NCI-H748 (cell line): ENCODE results near the gene AP1M1.

Experiments used
- DNase-seq: peaks from one replicate; lab custom pipeline; 2025; ENCODE audit not compliant: unreplicated experiment; lab: John Stamatoyannopoulos, UW

Gene AP1M1

DNA sequence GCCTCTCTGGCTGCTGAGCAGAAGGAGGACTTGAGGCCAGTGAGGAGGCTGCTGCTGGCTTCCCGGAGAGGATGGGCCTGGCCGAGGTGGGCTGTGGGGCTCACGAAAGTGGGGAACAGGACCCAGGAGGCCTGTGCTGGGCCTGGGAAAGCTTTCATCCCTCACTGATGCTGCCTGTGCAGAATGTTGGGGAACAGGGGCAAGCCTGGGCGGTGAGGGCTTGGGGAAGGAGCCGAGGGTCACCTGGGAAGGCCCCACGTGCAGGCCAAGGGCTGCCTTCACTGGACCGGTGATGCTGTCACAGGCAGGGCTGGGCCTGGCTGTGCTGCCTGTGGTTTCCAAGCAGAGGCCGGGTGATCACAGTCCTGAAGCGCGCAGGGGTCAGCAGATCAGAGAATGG is 9.4 kb downstream of the AP1M1 start:
- no peak for DNase-seq

- no peak for DNase-seq
Measured at GRCh38 chr19:16207490-16208025, 9.8 kb downstream of the AP1M1 start.

DNA sequence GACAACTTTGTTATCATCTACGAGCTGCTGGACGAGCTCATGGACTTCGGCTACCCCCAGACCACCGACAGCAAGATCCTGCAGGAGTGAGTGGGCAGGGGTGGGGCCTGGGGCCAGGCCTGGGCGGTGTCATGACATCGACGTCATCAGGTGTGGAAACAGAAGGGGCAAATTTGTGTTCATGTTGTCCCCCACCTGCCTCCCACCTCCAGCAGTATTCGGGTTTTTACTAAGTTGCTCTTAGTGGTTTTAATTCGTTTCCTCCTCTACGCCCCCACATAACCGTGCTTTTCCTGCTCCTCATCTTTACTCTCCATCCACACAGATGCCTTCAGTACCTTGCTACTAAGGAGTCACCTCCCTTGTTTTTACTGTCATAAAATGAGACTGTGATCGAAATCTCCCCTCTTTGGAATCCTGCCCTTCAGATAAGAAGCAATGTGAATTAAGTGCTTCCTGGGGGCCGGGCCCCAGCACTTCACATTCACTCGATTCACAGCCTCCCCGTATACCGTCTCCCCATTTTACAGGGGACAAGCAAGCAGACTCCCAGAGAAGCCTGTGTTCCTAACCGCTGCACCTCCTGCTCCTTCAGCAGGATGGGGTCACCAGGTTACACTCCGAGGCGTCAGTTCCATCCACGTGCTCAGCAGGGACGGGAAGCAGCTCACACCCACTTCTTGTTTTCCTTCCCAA is 10.5 kb downstream of the AP1M1 start:
- no peak for DNase-seq

DNA sequence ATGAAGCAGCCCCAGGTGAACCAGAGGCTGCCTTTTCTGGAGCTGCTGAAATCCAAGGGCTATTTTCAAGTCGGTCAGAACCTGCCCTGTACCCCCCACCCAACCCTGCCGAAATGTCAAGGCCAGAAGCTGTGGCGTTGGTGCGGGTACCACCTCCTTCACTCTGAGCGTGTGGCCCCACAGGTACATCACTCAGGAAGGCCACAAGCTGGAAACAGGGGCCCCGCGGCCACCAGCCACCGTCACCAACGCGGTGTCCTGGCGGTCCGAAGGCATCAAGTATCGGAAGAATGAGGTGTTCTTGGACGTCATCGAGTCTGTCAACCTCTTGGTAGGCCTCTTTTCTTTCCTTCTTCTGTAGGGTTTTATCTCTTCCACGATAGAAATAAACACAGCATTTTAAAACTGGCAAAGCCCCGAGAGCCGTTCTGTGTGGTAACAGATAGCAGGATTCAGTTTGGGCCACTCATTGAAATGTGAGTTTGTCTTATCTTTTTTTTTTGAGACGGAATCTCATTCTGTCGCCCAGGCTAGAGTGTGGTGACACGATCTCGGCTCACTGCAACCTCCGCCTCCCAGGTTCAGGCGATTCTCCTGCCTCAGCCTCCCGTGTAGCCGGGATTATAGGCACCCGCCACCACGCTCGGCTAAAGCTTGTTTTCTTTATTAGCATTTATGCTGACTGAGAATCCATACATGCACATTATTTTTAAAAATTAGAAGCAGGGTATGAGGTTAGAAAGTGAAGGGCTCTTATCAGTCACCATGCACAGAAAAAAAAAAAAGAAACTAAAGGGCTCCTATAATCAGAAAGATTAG is 11.3 kb downstream of the AP1M1 start:
- no peak for DNase-seq

GRCh38 chr19:16210168-16210567 is 12.5 kb downstream of the AP1M1 start:
- DNase-seq, result no peak

DNA sequence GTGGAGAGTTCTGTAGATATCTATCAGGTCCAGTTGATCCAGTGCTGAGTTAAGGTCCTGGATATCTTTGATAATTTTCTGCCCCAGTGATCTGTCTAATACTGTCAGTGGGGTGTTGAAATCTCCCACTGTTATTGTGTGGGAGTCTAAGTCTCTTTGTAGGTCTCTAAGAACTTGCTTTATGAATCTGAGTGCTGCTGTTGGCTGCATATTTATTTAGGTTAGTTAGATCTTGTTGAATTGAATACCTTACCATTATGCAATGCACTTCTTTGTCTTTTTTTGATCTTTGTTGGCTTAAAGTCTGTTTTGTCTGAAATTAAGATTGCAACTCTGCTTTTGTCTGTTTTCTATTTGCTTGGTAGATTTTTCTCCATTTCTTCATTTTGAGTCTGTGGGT is 15.4 kb downstream of the AP1M1 start:
- no peak for DNase-seq

DNA sequence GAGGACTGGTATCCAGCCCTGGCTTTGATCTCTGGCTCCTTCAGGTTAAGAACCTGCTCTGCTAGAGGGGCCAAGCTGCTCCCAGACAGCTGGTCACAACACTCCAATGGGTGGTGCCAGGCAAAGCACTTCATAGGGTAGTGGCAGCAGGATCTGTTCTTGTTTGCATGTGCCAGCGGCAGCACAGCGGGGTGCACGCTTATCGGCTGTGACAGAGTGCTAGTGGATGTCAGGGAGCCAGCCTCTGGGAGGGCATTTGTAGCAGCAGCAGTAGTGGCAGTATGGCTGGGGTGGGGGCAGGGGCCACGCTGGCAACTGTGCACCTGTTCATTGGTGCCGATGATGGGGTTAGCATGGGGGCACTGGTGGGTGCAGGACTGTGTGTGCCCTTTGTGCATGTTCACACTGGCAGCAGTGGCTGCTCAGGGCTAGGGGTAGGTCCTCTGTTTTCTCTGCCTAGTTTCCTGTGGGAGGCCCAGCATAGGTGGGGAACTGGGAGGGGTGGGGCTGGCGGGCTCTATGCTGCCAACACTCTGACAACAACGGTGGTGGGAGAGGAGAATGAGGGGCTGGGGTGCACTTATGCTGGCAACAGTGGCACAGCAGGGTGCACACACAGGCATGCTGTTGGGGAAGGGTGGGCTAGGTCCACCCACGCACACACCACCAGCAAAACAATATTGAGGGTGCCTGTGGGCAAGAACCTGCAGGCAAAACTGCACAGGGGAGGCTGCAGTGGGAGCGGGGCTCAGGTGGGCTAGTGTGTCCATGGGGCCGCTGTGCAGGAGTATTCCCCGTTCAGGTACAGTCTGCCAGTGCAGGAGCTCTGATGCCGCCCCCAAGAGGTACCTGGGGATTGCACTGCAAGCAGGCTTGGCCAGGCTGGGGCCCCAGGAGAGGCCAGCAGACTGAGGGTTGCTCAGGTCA is 19.3 kb downstream of the AP1M1 start:
- no peak for DNase-seq

GRCh38 chr19:16217716-16218451 is 20.2 kb downstream of the AP1M1 start:
- no peak for DNase-seq

DNA sequence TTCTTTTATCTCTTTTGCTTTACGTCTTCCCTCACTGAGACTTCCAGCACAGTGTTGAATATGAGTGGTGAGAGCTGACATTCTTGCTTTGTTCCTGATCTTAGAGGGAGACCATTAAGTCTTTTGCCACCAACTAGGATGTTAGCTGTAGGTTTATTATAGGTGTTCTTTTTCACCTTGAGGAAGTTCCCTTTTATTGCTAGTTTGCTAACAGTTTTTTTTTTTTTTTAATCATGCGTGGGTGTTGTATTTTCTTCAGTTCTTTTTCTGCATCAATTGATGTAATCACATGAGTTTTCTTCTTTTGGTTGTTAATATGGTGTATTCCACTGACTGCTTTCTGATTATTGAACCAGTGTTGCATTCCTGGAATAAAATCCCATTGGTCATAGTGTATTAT is 21.1 kb downstream of the AP1M1 start:
- DNase-seq, result no peak

GRCh38 chr19:16222806-16223205 is 25.1 kb downstream of the AP1M1 start:
- no peak for DNase-seq

- no peak for DNase-seq
Measured at GRCh38 chr19:16223746-16224145, 26.0 kb downstream of the AP1M1 start.

- DNase-seq, result no peak
Measured at GRCh38 chr19:16224293-16225045, 26.8 kb downstream of the AP1M1 start.

- DNase-seq, result no peak
Measured at GRCh38 chr19:16225279-16226183, 27.8 kb downstream of the AP1M1 start.

DNA sequence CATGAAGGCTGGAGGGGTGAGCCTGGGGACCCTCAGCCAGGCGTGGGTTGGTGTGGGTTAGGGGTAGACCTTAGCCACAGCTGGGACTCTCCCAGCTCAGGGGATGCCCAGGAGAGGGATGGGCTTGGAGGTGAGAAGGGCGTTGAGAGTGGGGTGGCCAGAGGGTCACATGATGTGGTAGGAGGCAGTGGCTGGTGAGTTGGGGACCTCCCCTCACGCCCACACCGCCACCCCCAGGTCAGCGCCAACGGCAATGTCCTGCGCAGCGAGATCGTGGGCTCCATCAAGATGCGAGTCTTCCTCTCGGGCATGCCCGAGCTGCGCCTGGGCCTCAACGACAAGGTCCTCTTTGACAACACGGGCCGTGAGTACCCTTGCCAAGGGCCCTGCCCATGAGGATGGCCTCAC is 28.5 kb downstream of the AP1M1 start:
- no peak for DNase-seq

GRCh38 chr19:16226878-16227836 is 29.4 kb downstream of the AP1M1 start:
- DNase-seq, result no peak

DNA sequence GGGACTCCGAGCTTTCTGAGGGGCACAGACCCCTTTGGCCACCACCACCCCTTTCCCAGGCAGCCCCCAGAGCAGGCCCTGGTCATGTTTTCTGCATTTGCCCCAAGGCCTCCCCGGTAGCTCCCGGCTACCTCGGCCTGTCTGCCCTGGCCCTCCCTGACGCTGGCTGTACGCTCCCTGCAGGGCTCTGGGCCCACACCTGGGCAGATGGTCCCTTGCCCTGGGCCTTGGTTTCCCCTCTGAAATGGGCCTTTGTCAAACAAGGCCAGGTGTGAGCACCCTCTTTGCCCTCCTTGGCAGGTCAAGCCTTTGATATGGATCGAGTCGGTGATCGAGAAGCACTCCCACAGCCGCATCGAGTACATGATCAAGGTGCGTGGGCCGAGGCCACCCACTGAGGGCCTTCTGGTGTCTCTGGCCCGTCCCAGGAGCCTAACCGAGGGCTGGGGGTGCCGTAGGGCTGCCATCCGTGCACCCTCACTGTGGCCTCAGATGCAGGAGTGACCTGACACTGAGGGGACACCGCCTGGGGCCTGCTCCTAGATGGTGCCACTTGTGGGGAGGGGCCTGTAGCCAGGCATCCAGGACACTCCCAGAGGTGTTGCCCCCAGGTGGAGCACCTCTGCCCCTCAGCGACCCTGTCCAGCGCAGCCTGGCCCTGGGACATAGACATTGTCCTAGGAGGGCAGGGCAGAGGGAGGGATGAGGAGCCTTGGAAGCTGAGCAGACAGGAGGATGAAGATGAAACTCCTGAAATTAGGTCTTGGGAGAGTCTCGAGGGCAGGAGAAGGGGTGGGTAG is 30.3 kb downstream of the AP1M1 start:
- DNase-seq, result no peak
